Caco-2 (cell line): ENCODE data around the gene HOMER1. TPM values are rescaled to one million over a fixed set of nuclear protein-coding genes. Genes with fewer than 3 reads are reported as not detected.

Source experiments
- BruUV-seq: library from RNA; stranded (reverse); fragments of 400-500 nt; replicated peaks from 2 replicates; lab custom pipeline; 2021; lab: Mats Ljungman, UMichigan
- CTCF ChIA-PET: fragments of 300-600 bp; sonication (Branson Sonifier 250); formaldehyde crosslinking; loops from one replicate; lab custom pipeline; 2022; ENCODE audit warnings: antibody characterized with exemption; lab: Charles Lee
- POLR2A ChIA-PET: fragments of 300-600 bp; sonication (Branson Sonifier 250); formaldehyde crosslinking; loops from one replicate; lab custom pipeline; 2022; ENCODE audit warnings: antibody characterized with exemption; lab: Charles Lee
- DNase-seq, 2 experiments: peaks; one replicate each; pipeline versions ENCODE4 v3.0.0 to v3.0.0-alpha.2; 2020 to 2022
- H3K27me3 ChIP-seq: replicated peaks from 2 replicates; pipeline ENCODE4 v1.6.0; 2011; ENCODE audit warnings: low read length; ENCODE audit not compliant: control insufficient read depth, insufficient read depth
- H3K36me3 ChIP-seq: 2 replicates; pipeline ENCODE4 v1.5.1; 2011; ENCODE audit warnings: low read length; ENCODE audit not compliant: control insufficient read depth, insufficient read depth
- H3K4me1 ChIP-seq: fragments of 250-450 bp; sonication (Bioruptor Pico); 2 replicates; pipeline ENCODE4 v1.5.1; 2020; ENCODE audit warnings: mild to moderate bottlenecking
- H3K4me3 ChIP-seq: 2 replicates; pipeline ENCODE4 v1.5.1; 2011; ENCODE audit warnings: low read depth, mild to moderate bottlenecking, control low read depth, low read length
- H3K9me3 ChIP-seq: fragments of 250-450 bp; sonication (Bioruptor Pico); 2 replicates; pipeline ENCODE4 v1.5.1; 2020; ENCODE audit warnings: mild to moderate bottlenecking, moderate library complexity
- H3K27ac Mint-ChIP-seq: one replicate; pipeline ENCODE4 v1.8.0; 2022; ENCODE audit warnings: mixed read lengths; ENCODE audit not compliant: unreplicated experiment
- H3K27me3 Mint-ChIP-seq: one replicate; pipeline ENCODE4 v1.8.0; 2022; ENCODE audit warnings: mixed read lengths; ENCODE audit not compliant: insufficient read depth, unreplicated experiment
- H3K36me3 Mint-ChIP-seq: one replicate; pipeline ENCODE4 v1.8.0; 2022; ENCODE audit warnings: mild to moderate bottlenecking, mixed read lengths; ENCODE audit not compliant: insufficient read depth, unreplicated experiment
- H3K4me1 Mint-ChIP-seq: one replicate; pipeline ENCODE4 v1.8.0; 2022; ENCODE audit warnings: low read depth, mixed read lengths; ENCODE audit not compliant: unreplicated experiment
- H3K4me3 Mint-ChIP-seq: one replicate; pipeline ENCODE4 v1.8.0; 2022; ENCODE audit warnings: mild to moderate bottlenecking, moderate library complexity, mixed read lengths; ENCODE audit not compliant: unreplicated experiment
- H3K9me3 Mint-ChIP-seq: one replicate; pipeline ENCODE4 v1.8.0; 2022; ENCODE audit warnings: mixed read lengths; ENCODE audit not compliant: unreplicated experiment
- intact Hi-C: fragments of 100-400 bp; cut with micrococcal nuclease; formaldehyde crosslinking; loops from one replicate; pipeline ENCODE4 v1.10.0; 2022; ENCODE audit not compliant: unreplicated experiment
- total RNA-seq: library from RNA; stranded (reverse); gene quantifications from 2 replicates; pipeline ENCODE4 v1.2.3, GENCODE V29; 2022
- TF ChIP-seq, protein P1 (sequence below), 2 experiments: fragments of 200-600 bp in 1 of 2; IDR thresholded peaks; 1 replicate in 1 of 2; 2 replicates in 1 of 2; pipeline versions ENCODE4 v1.5.1 to v1.8.0; 2011 to 2022; ENCODE audit warnings: antibody characterized with exemption in 1 of 2, control low read depth in 1 of 2, inconsistent platforms in 1 of 2, low read depth in 1 of 2, low read length in 1 of 2, mild to moderate bottlenecking in 1 of 2, moderate library complexity in 1 of 2; ENCODE audit not compliant: insufficient read depth in 1 of 2, severe bottlenecking in 1 of 2, unreplicated experiment in 1 of 2

Gene HOMER1
- total RNA-seq, 1 experiment from 2014 or later = 22.2 TPM

DNA sequence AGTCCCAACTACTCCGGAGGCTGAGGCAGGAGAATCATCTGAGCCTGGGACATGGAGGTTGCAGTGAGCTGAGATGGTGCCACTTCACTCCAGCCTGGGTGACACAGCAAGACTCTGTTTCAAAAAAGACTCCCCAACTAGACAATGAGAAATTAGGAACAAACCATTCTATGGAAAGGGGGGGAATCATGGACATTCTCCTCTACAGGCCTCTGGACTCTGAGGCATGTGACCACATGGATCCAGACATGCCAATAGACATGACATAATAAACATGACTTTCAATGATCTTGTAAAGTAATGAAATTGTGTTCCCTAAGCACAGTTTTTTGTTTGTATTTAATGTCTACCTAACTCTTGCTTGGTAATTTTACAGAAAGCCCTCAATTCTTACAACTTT is 8.8 kb downstream of the HOMER1 start:
- Histone ChIP-seq H3K36me3 (no peaks in the 10 kb centered on the region), H3K9me3 (no peaks in the 10 kb centered on the region), H3K4me3 (no peak overlapping the region), H3K27me3 (no peaks in the 10 kb centered on the region), H3K4me1 (peaks cover 4% of the 10 kb centered on the region; the same call in 1 of the 2 replicates)
- H3K9me3 Mint-ChIP-seq = no peaks in the 10 kb centered on the region
- no peak for DNase-seq
- no peaks in the 10 kb centered on the region for H3K36me3 Mint-ChIP-seq
- no peak overlapping the region for H3K4me3 Mint-ChIP-seq
- H3K27me3 Mint-ChIP-seq = no peaks in the 10 kb centered on the region
- intact Hi-C loops = no loop called here
- ChIA-PET POLR2A (no interaction called here), CTCF (no interaction called here)
- no TSS peak for BruUV-seq
- no peak overlapping the region for H3K27ac Mint-ChIP-seq
- TF ChIP-seq, protein P1, sequence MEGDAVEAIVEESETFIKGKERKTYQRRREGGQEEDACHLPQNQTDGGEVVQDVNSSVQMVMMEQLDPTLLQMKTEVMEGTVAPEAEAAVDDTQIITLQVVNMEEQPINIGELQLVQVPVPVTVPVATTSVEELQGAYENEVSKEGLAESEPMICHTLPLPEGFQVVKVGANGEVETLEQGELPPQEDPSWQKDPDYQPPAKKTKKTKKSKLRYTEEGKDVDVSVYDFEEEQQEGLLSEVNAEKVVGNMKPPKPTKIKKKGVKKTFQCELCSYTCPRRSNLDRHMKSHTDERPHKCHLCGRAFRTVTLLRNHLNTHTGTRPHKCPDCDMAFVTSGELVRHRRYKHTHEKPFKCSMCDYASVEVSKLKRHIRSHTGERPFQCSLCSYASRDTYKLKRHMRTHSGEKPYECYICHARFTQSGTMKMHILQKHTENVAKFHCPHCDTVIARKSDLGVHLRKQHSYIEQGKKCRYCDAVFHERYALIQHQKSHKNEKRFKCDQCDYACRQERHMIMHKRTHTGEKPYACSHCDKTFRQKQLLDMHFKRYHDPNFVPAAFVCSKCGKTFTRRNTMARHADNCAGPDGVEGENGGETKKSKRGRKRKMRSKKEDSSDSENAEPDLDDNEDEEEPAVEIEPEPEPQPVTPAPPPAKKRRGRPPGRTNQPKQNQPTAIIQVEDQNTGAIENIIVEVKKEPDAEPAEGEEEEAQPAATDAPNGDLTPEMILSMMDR (IDR thresholded peaks at IDR 0.05; ENCODE audit: insufficient read depth in 1 of 2, low read depth in 1 of 2, low read length in 1 of 2, severe bottlenecking in 1 of 2, unreplicated experiment in 1 of 2) = no peak
- H3K4me1 Mint-ChIP-seq = peaks cover 15% of the 10 kb centered on the region

DNA sequence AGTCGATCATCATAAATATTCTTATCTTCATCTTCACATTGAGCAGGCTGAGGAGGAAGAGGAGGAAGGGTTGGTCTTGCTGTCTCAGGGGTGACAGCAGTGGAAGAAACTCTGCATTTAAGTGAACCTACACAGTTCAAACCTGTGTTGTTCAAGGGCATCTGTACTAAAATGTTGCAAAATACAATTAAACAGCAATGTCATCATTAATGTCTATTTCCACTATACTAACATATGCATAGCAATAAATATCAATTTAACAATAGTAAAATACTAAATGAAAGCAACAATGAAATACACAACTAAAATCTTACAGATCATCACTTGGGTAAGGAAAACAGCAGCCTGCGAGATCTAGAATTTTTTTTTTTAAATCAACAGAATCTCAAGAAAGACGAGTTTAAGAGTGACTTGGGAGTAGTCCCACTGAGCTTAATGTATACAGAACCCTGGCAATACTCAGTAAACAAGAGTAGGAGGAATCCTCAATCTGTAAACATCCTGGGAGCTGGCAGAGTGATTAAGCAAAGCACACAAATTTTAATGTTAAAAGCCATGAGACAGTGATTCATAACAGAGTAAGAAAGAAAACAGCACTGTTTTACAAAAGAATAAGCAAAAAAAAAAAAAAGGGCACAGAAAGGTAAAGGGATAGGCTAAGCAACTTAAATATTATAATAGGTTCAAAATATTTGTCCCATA is 10.0 kb downstream of the HOMER1 start:
- H3K27me3 Mint-ChIP-seq = no peaks in the 10 kb centered on the region
- Histone ChIP-seq H3K9me3 (no peaks in the 10 kb centered on the region), H3K4me1 (peaks cover 4% of the 10 kb centered on the region; the same call in 1 of the 2 replicates), H3K36me3 (no peaks in the 10 kb centered on the region), H3K4me3 (no peak overlapping the region), H3K27me3 (no peaks in the 10 kb centered on the region)
- no peak overlapping the region for H3K27ac Mint-ChIP-seq
- DNase-seq = no peak
- intact Hi-C loops = no loop called here
- no peak overlapping the region for H3K4me3 Mint-ChIP-seq
- ChIA-PET POLR2A (interaction anchor here (0.6 kb wide), 1 partner anchor 238 kb away, joined by 4 read pairs; no protein-coding TSS in a partner anchor), CTCF (no interaction called here)
- no TSS peak for BruUV-seq
- H3K9me3 Mint-ChIP-seq = no peaks in the 10 kb centered on the region
- TF ChIP-seq, protein P1 (IDR thresholded peaks at IDR 0.05; ENCODE audit: insufficient read depth in 1 of 2, low read depth in 1 of 2, low read length in 1 of 2, severe bottlenecking in 1 of 2, unreplicated experiment in 1 of 2) = no peak
- no peaks in the 10 kb centered on the region for H3K36me3 Mint-ChIP-seq
- peaks cover 15% of the 10 kb centered on the region for H3K4me1 Mint-ChIP-seq

DNA sequence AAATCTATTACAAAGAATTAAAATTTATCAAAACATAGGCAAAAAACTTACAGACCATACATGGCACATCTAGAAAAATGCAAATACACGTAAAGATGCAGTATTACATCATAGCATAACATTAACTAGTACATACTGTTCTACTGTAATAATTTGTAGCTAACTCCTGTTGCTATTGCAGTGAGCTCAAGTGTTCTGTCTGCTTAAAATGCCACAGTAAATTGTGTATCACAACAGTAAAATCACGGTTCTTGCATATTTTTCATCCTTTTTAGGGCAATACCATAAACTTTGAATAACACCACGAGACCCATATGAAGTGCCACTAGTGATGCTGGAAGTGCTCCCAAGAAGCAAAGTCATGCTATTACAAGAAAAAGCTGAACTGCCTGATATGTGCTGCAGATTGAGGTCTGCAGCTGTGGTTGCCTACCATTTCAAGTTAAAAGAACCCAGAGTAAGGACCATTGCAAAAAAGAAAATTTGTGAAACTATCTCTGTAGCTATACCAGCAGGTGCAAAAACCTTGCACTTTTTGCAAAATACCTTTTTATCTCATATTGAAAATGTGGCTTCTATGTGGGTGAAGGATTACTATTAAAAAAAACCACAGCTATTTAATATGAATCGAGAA is 14.2 kb downstream of the HOMER1 start:
- no peak for DNase-seq
- ChIA-PET CTCF (no interaction called here), POLR2A (no interaction called here)
- Histone ChIP-seq H3K27me3 (no peaks in the 10 kb centered on the region), H3K9me3 (no peaks in the 10 kb centered on the region), H3K4me3 (no peak overlapping the region), H3K4me1 (no peaks in the 10 kb centered on the region), H3K36me3 (no peaks in the 10 kb centered on the region)
- Mint-ChIP-seq H3K9me3 (no peaks in the 10 kb centered on the region), H3K27ac (no peak overlapping the region), H3K27me3 (no peaks in the 10 kb centered on the region), H3K36me3 (peaks cover 6% of the 10 kb centered on the region), H3K4me1 (peaks cover 14% of the 10 kb centered on the region), H3K4me3 (no peak overlapping the region)
- intact Hi-C loops = no loop called here
- BruUV-seq = no TSS peak
- TF ChIP-seq, protein P1 (IDR thresholded peaks at IDR 0.05; ENCODE audit: insufficient read depth in 1 of 2, low read depth in 1 of 2, low read length in 1 of 2, severe bottlenecking in 1 of 2, unreplicated experiment in 1 of 2) = no peak
